ENCODE data around the gene GTSF1L. TPM values are rescaled to one million over a fixed set of nuclear protein-coding genes. Genes with fewer than 3 reads are reported as not detected.

The GTSF1L gene
- total and polyA plus RNA-seq, 4 donors: not detected

- Histone ChIP-seq H3K9ac (ENCODE audit: insufficient read depth in 1 of 2, low read length in 2 of 2) (no peak overlapping the region), H3K36me3 (ENCODE audit: control insufficient read depth in 4 of 4, insufficient read depth in 4 of 4, low read length in 4 of 4) (no peaks in the 10 kb centered on the region), H3K9me3 (ENCODE audit: control insufficient read depth in 4 of 4, insufficient read depth in 3 of 4, low read length in 3 of 4) (no peaks in the 10 kb centered on the region), H3K27ac (ENCODE audit: low read depth in 1 of 2, low read length in 1 of 2) (no peak overlapping the region), H3K27me3 (ENCODE audit: control insufficient read depth in 3 of 3, insufficient read depth in 3 of 3, low read length in 2 of 3) (no peaks in the 10 kb centered on the region), H3K4me1 (ENCODE audit: control insufficient read depth in 5 of 5, insufficient read depth in 5 of 5, low read length in 5 of 5) (peaks cover 0 to 5% (median 0%) of the 10 kb centered on the region in 5 donors), H3K4me3 (no peak overlapping the region)
- ATAC-seq (ENCODE audit: insufficient read depth, low FRiP score) (no peak), DNase-seq (no peak)
- WGBS, 2 donors: 54 to 71% methylated on average over 8 of the region's 8 CpGs
- TF ChIP-seq CTCF (IDR thresholded peaks at IDR 0.05; ENCODE audit: control extremely low read depth, extremely low read depth): no peak
Measured at GRCh38 chr20:43722153-43722505, 4.7 kb downstream of the GTSF1L start.

- Histone ChIP-seq H3K9me3 (ENCODE audit: control insufficient read depth in 4 of 4, insufficient read depth in 3 of 4, low read length in 3 of 4) (no peaks in the 10 kb centered on the region), H3K9ac (ENCODE audit: insufficient read depth in 1 of 2, low read length in 2 of 2) (no peak overlapping the region), H3K4me1 (ENCODE audit: control insufficient read depth in 5 of 5, insufficient read depth in 5 of 5, low read length in 5 of 5) (peaks cover 0 to 5% (median 0%) of the 10 kb centered on the region in 5 donors), H3K4me3 (no peak overlapping the region), H3K27ac (ENCODE audit: low read depth in 1 of 2, low read length in 1 of 2) (no peak overlapping the region), H3K36me3 (ENCODE audit: control insufficient read depth in 4 of 4, insufficient read depth in 4 of 4, low read length in 4 of 4) (no peaks in the 10 kb centered on the region), H3K27me3 (ENCODE audit: control insufficient read depth in 3 of 3, insufficient read depth in 3 of 3, low read length in 2 of 3) (no peaks in the 10 kb centered on the region)
- ATAC-seq (ENCODE audit: insufficient read depth, low FRiP score) (no peak), DNase-seq (peak in 1 of 3 donors; percentile 15)
- no peak for TF ChIP-seq CTCF (IDR thresholded peaks at IDR 0.05; ENCODE audit: control extremely low read depth, extremely low read depth)
- WGBS, 2 donors: 55 to 61% methylated on average over 15 of the region's 15 CpGs
Measured at GRCh38 chr20:43721429-43722152, 5.2 kb downstream of the GTSF1L start.

GRCh38 chr20:43721097-43721428 lies 5.7 kb downstream of the GTSF1L start:
- peak in 1 of 3 donors; percentile 4 for DNase-seq
- ATAC-seq (ENCODE audit: insufficient read depth, low FRiP score): no peak
- Histone ChIP-seq H3K4me1 (ENCODE audit: control insufficient read depth in 5 of 5, insufficient read depth in 5 of 5, low read length in 5 of 5) (peaks cover 0 to 5% (median 0%) of the 10 kb centered on the region in 5 donors), H3K4me3 (no peak overlapping the region), H3K9me3 (ENCODE audit: control insufficient read depth in 4 of 4, insufficient read depth in 3 of 4, low read length in 3 of 4) (no peaks in the 10 kb centered on the region), H3K27me3 (ENCODE audit: control insufficient read depth in 3 of 3, insufficient read depth in 3 of 3, low read length in 2 of 3) (no peaks in the 10 kb centered on the region), H3K36me3 (ENCODE audit: control insufficient read depth in 4 of 4, insufficient read depth in 4 of 4, low read length in 4 of 4) (no peaks in the 10 kb centered on the region), H3K27ac (ENCODE audit: low read depth in 1 of 2, low read length in 1 of 2) (no peak overlapping the region), H3K9ac (ENCODE audit: insufficient read depth in 1 of 2, low read length in 2 of 2) (no peak overlapping the region)
- WGBS, 2 donors: 0 to 2% methylated on average over 2 of the region's 2 CpGs
- no peak for TF ChIP-seq CTCF (IDR thresholded peaks at IDR 0.05; ENCODE audit: control extremely low read depth, extremely low read depth)

GRCh38 chr20:43720007-43720406 lies 6.8 kb downstream of the GTSF1L start:
- no peaks in the 10 kb centered on the region for H3K27me3 ChIP-seq (ENCODE audit: control insufficient read depth in 3 of 3, insufficient read depth in 3 of 3, low read length in 2 of 3)
- DNase-seq (no peak), ATAC-seq (ENCODE audit: insufficient read depth, low FRiP score) (no peak)
- H3K9me3 ChIP-seq (ENCODE audit: control insufficient read depth in 4 of 4, insufficient read depth in 3 of 4, low read length in 3 of 4): no peaks in the 10 kb centered on the region
- peaks cover 0 to 5% (median 0%) of the 10 kb centered on the region in 5 donors for H3K4me1 ChIP-seq (ENCODE audit: control insufficient read depth in 5 of 5, insufficient read depth in 5 of 5, low read length in 5 of 5)
- WGBS, 2 donors: 80 to 85% methylated on average over 1 of the region's 1 CpG
- no peak for TF ChIP-seq CTCF (IDR thresholded peaks at IDR 0.05; ENCODE audit: control extremely low read depth, extremely low read depth)
- no peaks in the 10 kb centered on the region for H3K36me3 ChIP-seq (ENCODE audit: control insufficient read depth in 4 of 4, insufficient read depth in 4 of 4, low read length in 4 of 4)
- H3K4me3 ChIP-seq: no peak overlapping the region
- H3K27ac ChIP-seq (ENCODE audit: low read depth in 1 of 2, low read length in 1 of 2): no peak overlapping the region
- H3K9ac ChIP-seq (ENCODE audit: insufficient read depth in 1 of 2, low read length in 2 of 2): no peak overlapping the region

Data from lung (tissue), 12 donors.